Activated CD8-positive, alpha-beta memory T cell treated with anti-CD3 and anti-CD28 coated beads, Interleukin-2, amount 50 U/mL, for 4 hours (primary cell): ENCODE results near the gene FBXW11.

Source experiments
- DNase-seq: peaks from one replicate; pipeline ENCODE4 v3.0.0-alpha.2; 2020

FBXW11 gene

DNA sequence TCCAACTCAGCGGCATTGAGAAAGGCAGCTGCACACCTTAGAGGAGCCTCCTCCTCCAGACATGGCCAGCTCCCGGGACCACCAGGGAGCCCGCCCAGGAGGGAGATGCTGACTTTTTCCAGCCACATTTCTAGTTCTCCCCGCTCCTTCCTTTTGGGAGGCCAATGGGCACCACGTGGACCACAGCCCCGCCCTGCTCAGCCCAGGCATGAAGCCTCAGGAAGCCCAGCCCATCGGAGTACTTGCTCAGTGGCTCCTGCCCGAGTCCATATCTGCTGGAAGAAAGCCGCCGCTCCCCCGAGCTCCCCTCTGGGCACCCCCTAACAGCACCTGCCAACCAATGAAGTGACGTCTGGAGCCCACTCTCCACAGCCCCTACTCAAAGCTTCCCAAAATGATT lies 168.4 kb downstream of the FBXW11 start:
- DNase-seq = no peak

GRCh38 chr5:171837522-171837921 lies 168.9 kb downstream of the FBXW11 start:
- DNase-seq = no peak

GRCh38 chr5:171835066-171835465 lies 171.4 kb downstream of the FBXW11 start:
- no peak for DNase-seq

DNA sequence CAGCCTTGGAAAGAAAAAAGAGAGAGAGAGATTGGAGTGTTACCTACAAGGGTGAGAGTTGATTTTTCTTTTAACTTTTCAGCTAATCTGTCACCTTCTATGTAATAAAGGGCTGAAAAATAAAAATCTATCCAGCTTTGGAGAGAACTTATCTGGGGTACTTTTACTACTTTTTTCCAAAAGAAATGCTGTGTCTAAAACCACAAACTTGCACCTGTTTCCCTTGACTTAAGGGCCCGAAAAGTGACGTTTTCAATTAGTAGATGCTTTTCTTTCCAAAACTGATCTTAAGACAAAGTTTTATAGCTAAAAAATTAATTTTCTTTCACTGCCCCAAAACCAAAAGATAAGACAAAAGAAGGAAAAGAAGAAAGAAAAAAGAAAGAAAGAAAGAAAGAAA lies 172.0 kb downstream of the FBXW11 start:
- DNase-seq = no peak

GRCh38 chr5:171832775-171833174 lies 173.7 kb downstream of the FBXW11 start:
- DNase-seq = no peak

DNA sequence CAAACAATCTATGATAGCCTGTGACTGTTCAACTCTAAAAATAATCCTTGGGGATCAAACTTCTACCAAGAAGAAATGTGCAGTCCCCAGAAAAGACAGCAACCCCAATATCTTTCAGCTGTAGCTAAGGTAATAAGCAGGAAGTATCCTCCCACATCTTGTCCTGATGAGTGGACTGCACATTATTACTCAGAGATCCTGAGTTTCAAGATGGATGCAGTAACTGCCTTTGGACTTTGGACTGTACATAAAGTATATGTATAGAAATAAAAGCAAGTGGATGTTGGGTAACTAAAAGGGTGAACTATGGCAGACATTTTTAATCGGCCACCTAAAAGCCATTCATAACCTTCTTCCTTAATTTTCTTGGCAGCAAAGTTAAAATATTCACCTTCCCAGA lies 175.8 kb downstream of the FBXW11 start:
- DNase-seq = no peak

- no peak for DNase-seq
Measured at GRCh38 chr5:171827162-171827561, 179.3 kb downstream of the FBXW11 start.

GRCh38 chr5:171826132-171826531 lies 180.3 kb downstream of the FBXW11 start:
- no peak for DNase-seq

- DNase-seq = no peak
Measured at GRCh38 chr5:171825051-171825450, 181.4 kb downstream of the FBXW11 start.

DNA sequence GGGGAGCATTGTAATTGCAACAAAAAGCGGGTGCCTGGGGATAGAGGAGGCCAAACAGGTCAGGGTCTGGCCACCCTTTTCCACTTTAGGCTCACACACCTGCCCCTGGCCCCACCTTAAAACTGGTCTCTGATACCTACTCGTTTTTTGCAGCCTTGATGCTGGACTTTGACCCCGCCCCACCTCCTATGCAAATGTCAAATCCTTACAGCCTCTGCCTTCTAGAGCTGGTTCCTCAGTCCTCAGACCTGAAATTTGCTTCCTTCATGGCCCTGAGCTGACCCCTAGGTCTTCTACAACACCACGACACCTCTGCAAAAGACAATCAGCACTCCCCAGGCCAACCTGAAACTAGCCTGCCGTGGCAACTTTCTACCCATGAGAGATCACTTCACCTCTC lies 183.2 kb downstream of the FBXW11 start:
- no peak for DNase-seq

DNA sequence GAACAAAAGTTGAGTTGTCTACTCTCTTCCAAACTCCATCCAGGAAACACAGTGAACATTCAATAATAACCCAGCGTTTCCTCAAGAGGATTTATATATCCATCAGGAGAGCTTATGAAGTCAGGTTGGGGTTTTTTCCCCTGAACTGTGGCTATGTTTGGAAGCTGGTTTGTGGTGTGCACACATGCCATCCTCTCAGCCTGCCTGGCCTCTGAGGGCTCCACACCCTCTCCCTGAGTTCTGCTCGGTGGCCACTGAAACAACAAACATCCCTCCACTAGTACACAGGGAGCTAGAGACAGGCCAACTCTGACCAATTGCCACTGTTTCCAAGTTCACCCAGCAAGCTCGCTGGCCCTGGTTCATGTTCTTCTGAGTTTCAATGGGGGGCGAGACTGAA lies 185.2 kb downstream of the FBXW11 start:
- DNase-seq = no peak

GRCh38 chr5:171820561-171820960 lies 185.9 kb downstream of the FBXW11 start:
- DNase-seq = no peak

DNA sequence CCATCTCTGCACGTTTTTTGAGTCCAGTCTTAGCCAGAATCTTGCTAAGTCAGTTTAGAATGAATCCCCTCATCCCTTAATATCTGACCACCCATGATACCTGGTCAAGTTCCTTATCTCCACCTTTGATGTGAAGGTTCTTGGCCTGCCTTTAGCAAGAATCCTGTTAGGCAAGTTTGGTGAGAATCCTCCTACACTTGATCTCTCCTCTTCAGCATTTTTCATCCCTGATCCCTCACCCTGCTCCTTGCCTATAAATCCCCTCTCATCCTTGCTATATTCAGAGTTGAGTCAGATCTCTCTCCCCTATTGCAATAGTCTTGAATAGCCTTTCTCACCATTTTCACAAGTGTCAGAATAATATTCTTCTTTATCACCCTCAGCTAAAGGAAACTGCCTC lies 189.8 kb downstream of the FBXW11 start:
- no peak for DNase-seq

- no peak for DNase-seq
Measured at GRCh38 chr5:171813813-171814490, 192.5 kb downstream of the FBXW11 start.

DNA sequence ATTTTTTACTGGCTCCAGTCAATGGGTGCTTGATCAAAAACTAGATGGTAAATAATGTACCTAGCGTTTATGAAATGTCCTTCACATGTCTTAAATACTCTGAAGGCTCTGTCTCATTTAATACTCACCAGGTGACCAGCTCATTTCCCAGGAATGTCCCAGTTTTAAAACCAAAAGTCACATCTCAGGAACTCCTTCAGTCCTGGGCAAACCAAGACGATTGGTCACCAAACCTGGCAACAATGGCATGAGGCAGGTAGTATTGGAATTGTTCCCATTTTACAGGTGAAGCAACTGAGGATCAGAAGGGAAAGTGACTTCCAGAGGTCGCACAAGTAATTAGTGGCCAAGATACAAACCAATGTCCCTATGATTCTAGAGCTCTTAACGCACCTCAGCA lies 193.2 kb downstream of the FBXW11 start:
- no peak for DNase-seq
